Activated T-cell treated with anti-CD3 and anti-CD28 coated beads, Interleukin-2, amount 50 U/mL, for 24 hours (primary cell): ENCODE results near the gene DUS1L.
A peak's percentile ranks its signal among the peaks of the same experiment; 100 is the strongest.

Experiments used
- DNase-seq: peaks from one replicate; pipeline ENCODE4 v3.0.0-alpha.2; 2020
- H3K27ac Mint-ChIP-seq: 2 replicates; pipeline ENCODE4 v1.8.0; 2020; ENCODE audit warnings: mild to moderate bottlenecking, mixed read lengths
- H3K27me3 Mint-ChIP-seq: 2 replicates; pipeline ENCODE4 v1.8.0; 2020; ENCODE audit warnings: mixed read lengths
- H3K36me3 Mint-ChIP-seq: 2 replicates; pipeline ENCODE4 v1.8.0; 2020; ENCODE audit warnings: low read depth, mixed read lengths
- H3K4me1 Mint-ChIP-seq: 2 replicates; pipeline ENCODE4 v1.8.0; 2020; ENCODE audit warnings: low read depth, mixed read lengths
- H3K4me3 Mint-ChIP-seq: 2 replicates; pipeline ENCODE4 v1.8.0; 2020; ENCODE audit warnings: mild to moderate bottlenecking, moderate library complexity, mixed read lengths
- H3K9me3 Mint-ChIP-seq: 2 replicates; pipeline ENCODE4 v1.8.0; 2020; ENCODE audit warnings: mixed read lengths

DUS1L gene

GRCh38 chr17:82052638-82053059 lies 13.0 kb downstream of the DUS1L start:
- DNase-seq = no peak
- Mint-ChIP-seq H3K4me3 (peak overlapping the region; percentile 89), H3K36me3 (peaks cover 51% of the 10 kb centered on the region), H3K27me3 (no peaks in the 10 kb centered on the region), H3K4me1 (peaks cover 24% of the 10 kb centered on the region), H3K27ac (peak overlapping the region; percentile 77), H3K9me3 (no peaks in the 10 kb centered on the region)

GRCh38 chr17:82051776-82052637 lies 13.6 kb downstream of the DUS1L start, which contains the start of the genes GPS1 and RFNG:
GPS1 (plus strand) TSS chr17:82051898; CDS start chr17:82051932, 34 bp downstream.
RFNG (minus strand) TSS chr17:82051811; CDS start chr17:82051766, 45 bp downstream.
- peak within 1 kb of the TSS; percentile 89 for H3K27ac Mint-ChIP-seq
- no peaks in the 10 kb centered on the region for H3K27me3 Mint-ChIP-seq
- H3K4me1 Mint-ChIP-seq = peaks cover 28% of the 10 kb centered on the region
- H3K36me3 Mint-ChIP-seq = peaks cover 53% of the 10 kb centered on the region
- DNase-seq = peak; percentile 90
- H3K4me3 Mint-ChIP-seq = peak within 1 kb of the TSS; percentile 89
- no peaks in the 10 kb centered on the region for H3K9me3 Mint-ChIP-seq

- H3K4me1 Mint-ChIP-seq = peaks cover 28% of the 10 kb centered on the region
- H3K27ac Mint-ChIP-seq = peak overlapping the region; percentile 89
- H3K9me3 Mint-ChIP-seq = no peaks in the 10 kb centered on the region
- no peak for DNase-seq
- H3K4me3 Mint-ChIP-seq = peak overlapping the region; percentile 86
- H3K27me3 Mint-ChIP-seq = no peaks in the 10 kb centered on the region
- peaks cover 44% of the 10 kb centered on the region for H3K36me3 Mint-ChIP-seq
Measured at GRCh38 chr17:82050761-82051641, 14.6 kb downstream of the DUS1L start.

- peak overlapping the region; percentile 89 for H3K27ac Mint-ChIP-seq
- H3K27me3 Mint-ChIP-seq = no peaks in the 10 kb centered on the region
- H3K4me3 Mint-ChIP-seq = peak overlapping the region; percentile 86
- peaks cover 39% of the 10 kb centered on the region for H3K36me3 Mint-ChIP-seq
- DNase-seq = no peak
- no peaks in the 10 kb centered on the region for H3K9me3 Mint-ChIP-seq
- H3K4me1 Mint-ChIP-seq = peaks cover 28% of the 10 kb centered on the region
Measured at GRCh38 chr17:82050152-82050760, 15.3 kb downstream of the DUS1L start.

GRCh38 chr17:82049521-82049971 lies 16.1 kb downstream of the DUS1L start:
- Mint-ChIP-seq H3K27me3 (no peaks in the 10 kb centered on the region), H3K4me3 (peak overlapping the region; percentile 86), H3K9me3 (no peaks in the 10 kb centered on the region), H3K4me1 (peaks cover 26% of the 10 kb centered on the region), H3K36me3 (peaks cover 32% of the 10 kb centered on the region), H3K27ac (no peak overlapping the region)
- DNase-seq = no peak

GRCh38 chr17:82049106-82049505 lies 16.5 kb downstream of the DUS1L start:
- Mint-ChIP-seq H3K27me3 (no peaks in the 10 kb centered on the region), H3K36me3 (peaks cover 27% of the 10 kb centered on the region), H3K4me1 (peaks cover 26% of the 10 kb centered on the region), H3K4me3 (no peak overlapping the region), H3K9me3 (no peaks in the 10 kb centered on the region), H3K27ac (no peak overlapping the region)
- DNase-seq = no peak

GRCh38 chr17:82048571-82048971 lies 17.0 kb downstream of the DUS1L start:
- Mint-ChIP-seq H3K9me3 (no peaks in the 10 kb centered on the region), H3K36me3 (peaks cover 22% of the 10 kb centered on the region), H3K27me3 (no peaks in the 10 kb centered on the region), H3K27ac (no peak overlapping the region), H3K4me3 (no peak overlapping the region), H3K4me1 (peaks cover 24% of the 10 kb centered on the region)
- DNase-seq = no peak

GRCh38 chr17:82047914-82048570 lies 17.6 kb downstream of the DUS1L start:
- no peak overlapping the region for H3K4me3 Mint-ChIP-seq
- no peak overlapping the region for H3K27ac Mint-ChIP-seq
- peaks cover 19% of the 10 kb centered on the region for H3K36me3 Mint-ChIP-seq
- H3K27me3 Mint-ChIP-seq = no peaks in the 10 kb centered on the region
- H3K9me3 Mint-ChIP-seq = no peaks in the 10 kb centered on the region
- DNase-seq = no peak
- H3K4me1 Mint-ChIP-seq = peaks cover 18% of the 10 kb centered on the region

- peaks cover 14% of the 10 kb centered on the region for H3K4me1 Mint-ChIP-seq
- no peaks in the 10 kb centered on the region for H3K9me3 Mint-ChIP-seq
- no peak overlapping the region for H3K4me3 Mint-ChIP-seq
- H3K27ac Mint-ChIP-seq = no peak overlapping the region
- peaks cover 19% of the 10 kb centered on the region for H3K36me3 Mint-ChIP-seq
- DNase-seq = no peak
- H3K27me3 Mint-ChIP-seq = no peaks in the 10 kb centered on the region
Measured at GRCh38 chr17:82047379-82047778, 18.2 kb downstream of the DUS1L start.

- DNase-seq = no peak
- Mint-ChIP-seq H3K9me3 (no peaks in the 10 kb centered on the region), H3K27me3 (no peaks in the 10 kb centered on the region), H3K36me3 (peaks cover 17% of the 10 kb centered on the region), H3K27ac (no peak overlapping the region), H3K4me3 (no peak overlapping the region), H3K4me1 (peaks cover 14% of the 10 kb centered on the region)
Measured at GRCh38 chr17:82046903-82047302, 18.7 kb downstream of the DUS1L start.

GRCh38 chr17:82045936-82046484 lies 19.6 kb downstream of the DUS1L start:
- peaks cover 14% of the 10 kb centered on the region for H3K4me1 Mint-ChIP-seq
- no peaks in the 10 kb centered on the region for H3K27me3 Mint-ChIP-seq
- DNase-seq = no peak
- no peak overlapping the region for H3K27ac Mint-ChIP-seq
- no peaks in the 10 kb centered on the region for H3K9me3 Mint-ChIP-seq
- H3K4me3 Mint-ChIP-seq = no peak overlapping the region
- H3K36me3 Mint-ChIP-seq = peaks cover 17% of the 10 kb centered on the region

- no peak overlapping the region for H3K4me3 Mint-ChIP-seq
- H3K9me3 Mint-ChIP-seq = no peaks in the 10 kb centered on the region
- H3K36me3 Mint-ChIP-seq = peaks cover 9% of the 10 kb centered on the region
- no peaks in the 10 kb centered on the region for H3K27me3 Mint-ChIP-seq
- H3K27ac Mint-ChIP-seq = no peak overlapping the region
- no peak for DNase-seq
- peaks cover 9% of the 10 kb centered on the region for H3K4me1 Mint-ChIP-seq
Measured at GRCh38 chr17:82043507-82043906, 22.1 kb downstream of the DUS1L start.

GRCh38 chr17:82042649-82043048 lies 23.0 kb downstream of the DUS1L start:
- Mint-ChIP-seq H3K9me3 (no peaks in the 10 kb centered on the region), H3K27me3 (no peaks in the 10 kb centered on the region), H3K4me1 (peaks cover 14% of the 10 kb centered on the region), H3K4me3 (no peak overlapping the region), H3K27ac (no peak overlapping the region), H3K36me3 (peaks cover 7% of the 10 kb centered on the region)
- no peak for DNase-seq
